SK-N-SH (cell line): ENCODE data around the gene C13orf46. TPM values are rescaled to one million over a fixed set of nuclear protein-coding genes. Genes with fewer than 3 reads are reported as not detected.

Experiments
- CTCF ChIA-PET: fragments of 300-600, 350-600 bp; formaldehyde crosslinking; extraction: SDS; loops from one replicate; lab custom pipeline; 2021; lab: Yijun Ruan, JAX
- POLR2A ChIA-PET: fragments of 350-600 bp; sonication (Branson Sonifier 250); formaldehyde crosslinking; extraction: SDS; loops from one replicate; lab custom pipeline; 2020; ENCODE audit warnings: antibody characterized with exemption, inconsistent platforms; lab: Yijun Ruan, JAX
- DNase-seq: peaks from one replicate; pipeline ENCODE4 v3.0.0; 2012
- H2AFZ ChIP-seq: fragments of 200-600 bp; sonication (generic); 2 replicates; pipeline ENCODE4 v1.8.1; 2016; ENCODE audit warnings: antibody characterized with exemption, mild to moderate bottlenecking, low read depth
- H3F3A ChIP-seq: fragments of 200-600 bp; sonication (generic); replicated peaks from 2 replicates; pipeline ENCODE3; 2016; ENCODE audit warnings: antibody characterized with exemption, mild to moderate bottlenecking; ENCODE audit not compliant: insufficient read depth
- H3K27ac ChIP-seq, 2 experiments: fragments of 200-500 bp in 1 of 2; fragments of 200-600 bp in 1 of 2; sonication (Bioruptor generic) in 1 of 2; sonication (generic), shearing (Covaris generic) in 1 of 2; 2 replicates each; pipeline versions ENCODE4 v1.5.1 to v1.6.1; 2014 to 2016; ENCODE audit warnings: low read depth in 2 of 2, inconsistent platforms in 1 of 2, low read length in 1 of 2, mild to moderate bottlenecking in 1 of 2, mixed read lengths in 1 of 2
- H3K27me3 ChIP-seq: fragments of 200-600 bp; sonication (generic), shearing (Covaris generic); 2 replicates; pipeline ENCODE4 v1.6.1; 2016; ENCODE audit warnings: mixed run types; ENCODE audit not compliant: insufficient read depth
- H3K36me3 ChIP-seq, 2 experiments: fragments of 200-500 bp in 1 of 2; fragments of 200-600 bp in 1 of 2; sonication (Bioruptor generic) in 1 of 2; sonication (generic) in 1 of 2; replicated peaks in 1 of 2; 2 replicates each; pipeline versions ENCODE3 to v1.5.1; 2014 to 2016; ENCODE audit warnings: low read length in 1 of 2, mild to moderate bottlenecking in 1 of 2; ENCODE audit not compliant: insufficient read depth in 2 of 2, control insufficient read depth in 1 of 2
- H3K4me1 ChIP-seq, 2 experiments: fragments of 200-500 bp in 1 of 2; fragments of 200-600 bp in 1 of 2; sonication (Bioruptor generic) in 1 of 2; sonication (generic), shearing (Covaris generic) in 1 of 2; 2 replicates each; pipeline versions ENCODE4 v1.5.1 to v1.6.1; 2014 to 2016; ENCODE audit warnings: low read depth in 1 of 2, low read length in 1 of 2, mixed run types in 1 of 2; ENCODE audit not compliant: insufficient read depth in 2 of 2, control insufficient read depth in 1 of 2
- H3K4me2 ChIP-seq: fragments of 200-600 bp; sonication (generic), shearing (Covaris generic); 2 replicates; pipeline ENCODE4 v1.6.1; 2017; ENCODE audit warnings: mixed run types
- H3K4me3 ChIP-seq, 2 experiments: fragments of 200-500 bp in 1 of 2; fragments of 200-600 bp in 1 of 2; sonication (Bioruptor generic) in 1 of 2; sonication (generic), shearing (Covaris generic) in 1 of 2; 2 replicates each; pipeline versions ENCODE4 v1.5.1 to v1.8.1; 2014 to 2016; ENCODE audit warnings: low read depth in 2 of 2, inconsistent platforms in 1 of 2, low read length in 1 of 2, mild to moderate bottlenecking in 1 of 2, mixed read lengths in 1 of 2, moderate library complexity in 1 of 2
- H3K79me2 ChIP-seq: fragments of 200-600 bp; sonication (generic); 2 replicates; pipeline ENCODE4 v1.8.1; 2017; ENCODE audit warnings: mild to moderate bottlenecking; ENCODE audit not compliant: insufficient read depth
- H3K9ac ChIP-seq: fragments of 200-600 bp; sonication (generic); 2 replicates; pipeline ENCODE4 v1.6.1; 2017; ENCODE audit warnings: mixed run types
- H3K9me2 ChIP-seq: fragments of 200-600 bp; sonication (generic); 2 replicates; pipeline ENCODE4 v1.6.1; 2017; ENCODE audit warnings: mixed run types
- H3K9me3 ChIP-seq: fragments of 200-600 bp; sonication (generic); 2 replicates; pipeline ENCODE4 v1.6.1; 2017; ENCODE audit warnings: mixed run types, mild to moderate bottlenecking, moderate library complexity
- H4K20me1 ChIP-seq: fragments of 200-600 bp; sonication (generic); 2 replicates; pipeline ENCODE4 v1.6.1; 2017; ENCODE audit warnings: mild to moderate bottlenecking, mixed run types; ENCODE audit not compliant: insufficient read depth
- EP300 ChIP-seq, 2 experiments: IDR thresholded peaks; 2 replicates each; pipeline versions ENCODE4 v1.4.0 to v1.6.1; 2012; ENCODE audit warnings: borderline replicate concordance in 1 of 2, low read depth in 1 of 2, low read length in 1 of 2
- GATA2 ChIP-seq: sonication (generic); formaldehyde crosslinking; IDR thresholded peaks from 2 replicates; pipeline ENCODE4 v1.5.0; 2020; ENCODE audit warnings: mild to moderate bottlenecking, missing genetic modification reagents
- NRF1 ChIP-seq: IDR thresholded peaks from 2 replicates; pipeline ENCODE4 v1.6.1; 2012; ENCODE audit warnings: low read depth, mild to moderate bottlenecking, low read length
- RAD21 ChIP-seq: IDR thresholded peaks from 2 replicates; pipeline ENCODE4 v1.6.1; 2012; ENCODE audit warnings: mild to moderate bottlenecking, low read length
- RFX5 ChIP-seq: IDR thresholded peaks from 2 replicates; pipeline ENCODE4 v1.6.1; 2012; ENCODE audit warnings: mild to moderate bottlenecking, improper control_type of control experiment, low read length
- TAF1 ChIP-seq: IDR thresholded peaks from 2 replicates; pipeline ENCODE4 v1.6.1; 2012; ENCODE audit warnings: low read depth, mild to moderate bottlenecking, low read length, moderate library complexity, borderline replicate concordance
- TEAD4 ChIP-seq: IDR thresholded peaks from 2 replicates; pipeline ENCODE4 v1.4.0; 2012; ENCODE audit warnings: mild to moderate bottlenecking, borderline replicate concordance; ENCODE audit not compliant: insufficient read depth
- WGBS: methylation state at CpG from one replicate; pipeline ENCODE4 v1.1.6; 2017; ENCODE audit warnings: low lambda C conversion rate; 5-methylcytosine and 5-hydroxymethylcytosine counted together
- polyA plus RNA-seq, 3 experiments: library from polyadenylated mRNA; depleted of rRNA; stranded (reverse); fragments of >200 nt; gene quantifications; 2 replicates each; pipeline ENCODE4 v1.2.3, GENCODE V29; 2012
- TF ChIP-seq, protein P1 (sequence below): IDR thresholded peaks from 2 replicates; pipeline ENCODE4 v1.4.0; 2012; ENCODE audit warnings: low read depth, borderline replicate concordance
- TF ChIP-seq, protein P2 (sequence below): IDR thresholded peaks from 2 replicates; pipeline ENCODE4; 2012
- TF ChIP-seq, protein P3 (sequence below): fragments of 150-350 bp; IDR thresholded peaks from 2 replicates; pipeline ENCODE4 v1.6.1; 2017; ENCODE audit warnings: antibody characterized with exemption, low read length, low read depth, borderline replicate concordance

Gene C13orf46
- polyA plus RNA-seq, 1 of the 3 experiments (the other 2 are of a cell fraction) = 1.7 TPM

DNA sequence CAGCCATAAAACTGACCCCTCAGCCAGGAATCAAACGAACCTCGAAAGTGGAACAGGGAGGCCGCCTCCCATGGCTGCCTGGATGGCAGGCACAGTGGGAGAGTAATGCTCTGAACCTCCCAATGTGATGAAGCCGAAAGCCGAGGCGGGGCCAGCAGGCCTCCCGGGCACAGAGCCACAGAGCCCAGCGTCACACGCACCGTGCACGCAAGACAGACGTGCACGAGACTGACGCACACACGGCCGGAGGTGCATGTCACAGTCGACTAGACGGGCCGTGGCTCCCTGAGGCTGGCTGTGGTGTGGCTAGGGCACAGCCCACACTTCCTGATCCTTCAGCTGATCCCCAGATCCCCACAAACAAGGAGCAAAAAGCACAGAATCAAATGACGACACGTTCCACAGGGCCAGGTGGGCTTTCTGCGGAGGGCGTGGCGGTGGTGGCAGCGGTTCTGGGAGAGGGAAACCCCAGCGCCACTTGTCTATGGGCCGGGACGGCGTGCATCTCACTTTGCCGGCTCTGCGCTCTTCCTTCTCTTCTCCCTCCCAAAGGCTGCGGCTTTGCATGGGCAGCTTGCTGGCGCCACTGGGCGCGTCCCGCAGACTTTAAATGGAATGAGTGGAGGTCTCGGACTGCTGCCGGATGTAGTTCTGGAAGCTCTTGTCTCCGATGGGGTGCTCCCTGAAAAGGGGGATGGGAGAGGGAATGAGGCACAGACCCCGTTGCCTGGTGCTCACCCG lies 5.0 kb upstream of the C13orf46 start (continued):
- no peak for TF ChIP-seq TAF1

DNA sequence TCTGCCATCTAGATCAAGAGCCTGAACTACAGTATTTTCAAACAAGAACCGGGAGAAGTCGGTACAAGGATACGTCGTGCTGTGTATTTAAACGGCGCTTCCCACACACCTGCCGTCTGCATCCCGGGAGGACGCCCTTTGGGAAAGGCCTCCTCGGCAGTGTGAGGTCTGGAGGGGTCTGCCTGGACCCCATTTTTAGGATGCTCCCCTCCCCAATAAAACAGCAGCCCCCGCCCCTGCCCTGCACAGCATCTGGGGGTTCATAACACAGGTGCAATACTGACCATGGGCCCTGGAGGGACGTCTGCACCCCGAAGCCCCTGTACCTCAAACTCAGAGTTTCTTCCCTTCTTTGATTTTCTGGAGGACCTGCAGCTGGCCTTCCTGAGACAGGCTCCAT lies 4.1 kb upstream of the C13orf46 start:
- TF ChIP-seq RAD21 = no peak
- Histone ChIP-seq H3F3A (peaks cover 8% of the 10 kb centered on the region), H3K9me2 (no peaks in the 10 kb centered on the region), H2AFZ (no peak overlapping the region), H4K20me1 (no peaks in the 10 kb centered on the region), H3K4me3 (no peak overlapping the region), H3K4me1 (peaks cover 0 to 6% of the 10 kb centered on the region in 2 experiments; a peak in 3 of 4 replicates), H3K79me2 (no peaks in the 10 kb centered on the region; the same call in 1 of the 2 replicates), H3K9ac (no peak overlapping the region), H3K9me3 (no peaks in the 10 kb centered on the region), H3K36me3 (peaks cover 16 to 54% of the 10 kb centered on the region in 2 experiments), H3K27me3 (no peaks in the 10 kb centered on the region), H3K27ac (no peak overlapping the region), H3K4me2 (no peak overlapping the region)
- ChIA-PET POLR2A (no interaction called here), CTCF (interaction anchor here (1.1 kb wide), 1 partner anchor 14 kb away, joined by 3 read pairs; no protein-coding TSS in a partner anchor)
- DNase-seq = no peak
- 98% methylated on average over 12 of the region's 13 CpGs for WGBS

DNA sequence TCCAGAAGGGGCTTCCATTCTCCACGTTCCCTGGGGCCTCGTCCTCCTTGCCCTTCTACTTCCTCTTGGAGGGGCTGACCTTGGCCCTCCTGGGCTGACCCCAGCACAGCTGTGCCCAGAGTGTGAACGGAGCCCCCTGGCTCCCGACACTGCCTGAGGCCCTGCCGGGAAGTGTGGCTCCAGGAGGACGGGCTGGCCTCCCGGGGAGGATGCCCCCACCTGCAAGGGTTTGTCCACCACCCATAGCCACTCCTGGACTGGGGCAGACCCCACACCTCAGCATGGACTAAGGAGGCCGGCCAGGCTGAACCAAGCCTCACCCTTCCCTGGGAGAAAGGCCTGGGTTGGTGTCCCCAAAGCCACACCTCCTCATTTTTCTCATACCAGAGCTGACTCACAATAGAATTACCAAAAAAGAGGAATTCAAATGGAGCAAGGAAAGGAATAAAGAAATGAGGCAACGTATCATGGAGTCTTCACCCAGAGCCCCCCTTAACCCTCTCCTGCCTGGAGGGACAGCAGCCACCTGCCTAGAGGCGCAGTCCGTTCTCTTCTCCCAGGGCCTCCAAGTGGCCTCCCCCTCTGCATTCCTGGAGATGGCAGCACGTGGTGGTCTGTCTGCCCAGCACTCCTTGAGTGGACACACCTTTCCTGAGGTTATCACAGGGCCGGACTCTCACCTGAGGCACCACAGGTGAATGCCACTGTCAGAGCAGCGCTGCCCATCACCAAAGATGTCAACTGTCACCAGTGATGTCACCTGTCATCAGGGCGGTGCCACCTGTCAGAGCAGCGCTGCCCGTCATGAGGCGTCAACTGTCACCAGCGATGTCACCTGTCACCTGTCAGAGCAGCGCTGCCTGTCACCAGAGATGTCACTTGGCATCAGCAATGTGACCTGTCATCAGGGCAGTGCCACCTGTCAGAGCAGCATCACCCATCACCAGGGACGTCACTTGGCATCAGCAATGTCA lies 3.1 kb upstream of the C13orf46 start:
- WGBS = 84% methylated on average over 14 of the region's 21 CpGs
- H3K4me3 ChIP-seq = no peak overlapping the region
- H3K9ac ChIP-seq = no peak overlapping the region
- peaks cover 0 to 6% of the 10 kb centered on the region in 2 experiments; a peak in 3 of 4 replicates for H3K4me1 ChIP-seq
- H4K20me1 ChIP-seq = no peaks in the 10 kb centered on the region
- peaks cover 17 to 47% of the 10 kb centered on the region in 2 experiments for H3K36me3 ChIP-seq
- peak overlapping the region in 1 of 2 experiments; percentile 42; a peak in 1 of 4 replicates for H3K27ac ChIP-seq
- no peaks in the 10 kb centered on the region for H3K27me3 ChIP-seq
- POLR2A ChIA-PET = no interaction called here
- no peaks in the 10 kb centered on the region; the same call in 1 of the 2 replicates for H3K79me2 ChIP-seq
- 0 out of 2 replicates have a peak overlapping the region, but pooled peaks have one; percentile 11 for H3K4me2 ChIP-seq
- H3K9me2 ChIP-seq = no peaks in the 10 kb centered on the region
- TF ChIP-seq EP300 (IDR thresholded peaks at IDR 0.05; ENCODE audit: borderline replicate concordance in 1 of 2, low read depth in 1 of 2, low read length in 1 of 2) (no peak), TEAD4 (0 out of 2 replicates have a peak, but pooled peaks have one; percentile 22)
- CTCF ChIA-PET = no interaction called here
- DNase-seq = no peak
- H3K9me3 ChIP-seq = no peaks in the 10 kb centered on the region
- H2AFZ ChIP-seq = no peak overlapping the region
- H3F3A ChIP-seq = peaks cover 8% of the 10 kb centered on the region

DNA sequence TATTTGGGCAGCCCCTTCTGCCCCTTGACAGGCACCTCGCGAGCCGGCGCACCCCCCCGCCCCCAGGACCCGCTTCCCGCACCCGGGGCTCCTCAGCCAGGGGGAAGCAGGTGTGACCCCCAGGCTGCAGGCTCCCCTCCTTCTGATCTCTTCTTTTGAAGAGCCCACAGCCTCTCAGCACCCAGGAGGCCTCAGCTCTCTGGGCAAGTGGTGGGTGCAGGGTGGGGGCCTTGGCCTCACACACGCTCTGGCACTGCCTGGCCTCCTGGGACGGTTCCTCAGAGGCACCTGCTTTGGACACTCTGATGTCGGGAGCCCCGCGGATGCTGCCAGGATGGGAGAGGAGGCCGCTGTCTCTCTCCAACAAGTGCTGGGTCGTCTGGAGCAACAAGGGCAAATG lies 1.5 kb upstream of the C13orf46 start:
- CTCF ChIA-PET = no interaction called here
- 90% methylated on average over 13 of the region's 15 CpGs for WGBS
- TF ChIP-seq GATA2 (CRISPR knock-in tag) (no peak), RFX5 (no peak), NRF1 (no peak)
- TF ChIP-seq, protein P1, sequence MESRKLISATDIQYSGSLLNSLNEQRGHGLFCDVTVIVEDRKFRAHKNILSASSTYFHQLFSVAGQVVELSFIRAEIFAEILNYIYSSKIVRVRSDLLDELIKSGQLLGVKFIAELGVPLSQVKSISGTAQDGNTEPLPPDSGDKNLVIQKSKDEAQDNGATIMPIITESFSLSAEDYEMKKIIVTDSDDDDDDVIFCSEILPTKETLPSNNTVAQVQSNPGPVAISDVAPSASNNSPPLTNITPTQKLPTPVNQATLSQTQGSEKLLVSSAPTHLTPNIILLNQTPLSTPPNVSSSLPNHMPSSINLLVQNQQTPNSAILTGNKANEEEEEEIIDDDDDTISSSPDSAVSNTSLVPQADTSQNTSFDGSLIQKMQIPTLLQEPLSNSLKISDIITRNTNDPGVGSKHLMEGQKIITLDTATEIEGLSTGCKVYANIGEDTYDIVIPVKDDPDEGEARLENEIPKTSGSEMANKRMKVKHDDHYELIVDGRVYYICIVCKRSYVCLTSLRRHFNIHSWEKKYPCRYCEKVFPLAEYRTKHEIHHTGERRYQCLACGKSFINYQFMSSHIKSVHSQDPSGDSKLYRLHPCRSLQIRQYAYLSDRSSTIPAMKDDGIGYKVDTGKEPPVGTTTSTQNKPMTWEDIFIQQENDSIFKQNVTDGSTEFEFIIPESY = no peak
- TF ChIP-seq, protein P2, sequence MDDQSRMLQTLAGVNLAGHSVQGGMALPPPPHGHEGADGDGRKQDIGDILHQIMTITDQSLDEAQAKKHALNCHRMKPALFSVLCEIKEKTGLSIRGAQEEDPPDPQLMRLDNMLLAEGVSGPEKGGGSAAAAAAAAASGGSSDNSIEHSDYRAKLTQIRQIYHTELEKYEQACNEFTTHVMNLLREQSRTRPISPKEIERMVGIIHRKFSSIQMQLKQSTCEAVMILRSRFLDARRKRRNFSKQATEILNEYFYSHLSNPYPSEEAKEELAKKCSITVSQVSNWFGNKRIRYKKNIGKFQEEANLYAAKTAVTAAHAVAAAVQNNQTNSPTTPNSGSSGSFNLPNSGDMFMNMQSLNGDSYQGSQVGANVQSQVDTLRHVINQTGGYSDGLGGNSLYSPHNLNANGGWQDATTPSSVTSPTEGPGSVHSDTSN = no peak
- TF ChIP-seq, protein P3, sequence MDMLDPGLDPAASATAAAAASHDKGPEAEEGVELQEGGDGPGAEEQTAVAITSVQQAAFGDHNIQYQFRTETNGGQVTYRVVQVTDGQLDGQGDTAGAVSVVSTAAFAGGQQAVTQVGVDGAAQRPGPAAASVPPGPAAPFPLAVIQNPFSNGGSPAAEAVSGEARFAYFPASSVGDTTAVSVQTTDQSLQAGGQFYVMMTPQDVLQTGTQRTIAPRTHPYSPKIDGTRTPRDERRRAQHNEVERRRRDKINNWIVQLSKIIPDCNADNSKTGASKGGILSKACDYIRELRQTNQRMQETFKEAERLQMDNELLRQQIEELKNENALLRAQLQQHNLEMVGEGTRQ = no peak

More for the DNA sequence above, 1.5 kb upstream of the C13orf46 start:
- no peak overlapping the region for H3K4me3 ChIP-seq
- H2AFZ ChIP-seq = no peak overlapping the region
- no peaks in the 10 kb centered on the region for H3K9me3 ChIP-seq
- H3F3A ChIP-seq = peaks cover 7% of the 10 kb centered on the region
- H3K9ac ChIP-seq = no peak overlapping the region
- H3K36me3 ChIP-seq = peaks cover 11 to 39% of the 10 kb centered on the region in 2 experiments
- H3K9me2 ChIP-seq = no peaks in the 10 kb centered on the region
- no peak overlapping the region for H3K4me2 ChIP-seq
- H3K27me3 ChIP-seq = no peaks in the 10 kb centered on the region
- DNase-seq = no peak
- H3K4me1 ChIP-seq = peaks cover 0 to 6% of the 10 kb centered on the region in 2 experiments; a peak in 3 of 4 replicates
- H4K20me1 ChIP-seq = no peaks in the 10 kb centered on the region
- H3K27ac ChIP-seq = no peak overlapping the region
- H3K79me2 ChIP-seq = no peaks in the 10 kb centered on the region; the same call in 1 of the 2 replicates
- POLR2A ChIA-PET = no interaction called here
